ENCODE results near the gene CTNNBIP1.

Gene CTNNBIP1

DNA sequence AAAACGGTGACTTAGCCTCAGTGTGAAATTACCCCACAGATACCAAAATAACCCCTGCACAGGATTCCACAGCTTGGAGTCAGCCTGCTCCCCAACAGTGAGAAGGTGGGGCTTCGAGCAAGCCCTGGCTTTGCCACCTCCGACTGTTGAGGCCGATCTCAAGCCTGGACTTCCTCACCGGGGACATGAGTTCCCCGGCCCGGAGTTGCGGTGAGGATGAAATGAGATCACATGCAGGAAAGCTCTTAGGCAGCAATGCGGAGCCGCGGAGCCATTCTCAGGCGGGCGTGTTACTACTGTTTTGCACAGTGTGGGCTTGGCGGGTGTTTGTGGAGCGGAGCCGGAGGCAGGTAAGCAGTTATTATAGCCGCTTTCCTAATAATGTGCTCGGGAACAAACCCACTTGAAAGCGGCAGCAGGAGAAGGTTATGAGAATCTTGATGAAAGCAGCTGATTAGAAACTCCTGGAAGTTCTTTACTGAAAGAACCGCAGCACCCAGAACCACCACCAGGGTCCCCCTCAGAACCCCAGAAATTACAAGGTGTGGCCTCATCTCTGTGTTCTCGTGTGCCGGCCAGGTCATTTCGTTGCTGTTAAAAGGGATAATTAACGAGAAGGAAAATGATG, 82.4 kb downstream of the CTNNBIP1 start:
- Histone ChIP-seq H3K4me3 (no peak overlapping the region), H3K9me3 (no peaks in the 10 kb centered on the region), H3K4me2 (no peak overlapping the region), H3K4me1 (peaks cover 17% of the 10 kb centered on the region), H3K9ac (no peak overlapping the region), H3K27ac (no peak overlapping the region), H3K36me3 (no peaks in the 10 kb centered on the region), H3K27me3 (no peaks in the 10 kb centered on the region), H4K20me1 (peaks cover 5% of the 10 kb centered on the region)
- no peak for TF ChIP-seq Cebpa-rat (IDR thresholded peaks at IDR 0.05)

DNA sequence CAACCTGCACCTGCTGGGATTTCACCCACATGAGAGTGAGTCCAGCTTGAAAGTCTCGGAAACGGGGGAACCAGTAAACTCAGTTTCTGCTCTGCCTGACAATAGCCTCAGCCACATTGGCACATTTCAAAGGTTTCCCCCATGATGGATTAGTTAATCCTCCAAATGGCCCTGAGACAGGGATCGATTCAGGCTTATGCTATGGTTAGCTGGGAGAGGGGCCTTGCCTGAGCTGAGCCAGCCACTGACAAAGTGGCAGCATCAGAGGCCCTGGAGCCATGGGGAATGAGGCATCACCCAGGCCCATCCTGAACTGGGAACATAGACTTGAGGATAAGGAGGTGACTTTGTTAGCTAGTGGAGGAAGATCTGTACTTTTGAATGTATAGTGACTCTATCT, 83.5 kb downstream of the CTNNBIP1 start:
- Histone ChIP-seq H3K4me2 (no peak overlapping the region), H3K4me3 (no peak overlapping the region)

DNA sequence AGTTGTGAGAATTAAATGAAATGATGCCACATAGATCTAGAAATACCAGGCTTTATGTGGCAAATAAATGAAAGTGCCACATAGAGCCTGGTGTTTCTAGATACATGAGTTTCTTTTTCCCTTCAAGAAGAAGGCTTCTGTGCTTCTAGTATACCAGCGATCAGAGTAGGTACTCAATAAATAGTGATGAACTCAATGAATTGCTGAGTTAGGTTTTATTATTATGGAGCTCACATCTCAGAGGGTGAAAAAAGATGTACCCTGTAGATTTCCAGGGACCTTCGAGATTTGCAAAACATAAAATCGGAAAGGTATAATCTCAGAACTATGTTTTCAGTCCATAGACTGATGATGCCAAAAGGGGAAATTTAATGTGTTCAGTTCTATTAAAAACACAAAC, 84.0 kb downstream of the CTNNBIP1 start:
- peaks cover 31% of the 10 kb centered on the region for H3K4me1 ChIP-seq
- H3K4me2 ChIP-seq, result no peak overlapping the region
- no peaks in the 10 kb centered on the region for H3K9me3 ChIP-seq
- no peaks in the 10 kb centered on the region for H3K27me3 ChIP-seq
- no peak overlapping the region for H3K27ac ChIP-seq
- H3K36me3 ChIP-seq, result no peaks in the 10 kb centered on the region
- H3K9ac ChIP-seq, result no peak overlapping the region
- peaks cover 21% of the 10 kb centered on the region for H4K20me1 ChIP-seq
- TF ChIP-seq Cebpa-rat (IDR thresholded peaks at IDR 0.05), result no peak
- H3K4me3 ChIP-seq, result no peak overlapping the region

More for the DNA sequence above, 83.5 kb downstream of the CTNNBIP1 start:
- TF ChIP-seq Cebpa-rat (IDR thresholded peaks at IDR 0.05), result no peak
- no peak overlapping the region for H3K27ac ChIP-seq
- no peaks in the 10 kb centered on the region for H3K9me3 ChIP-seq
- peaks cover 16% of the 10 kb centered on the region for H4K20me1 ChIP-seq
- H3K36me3 ChIP-seq, result no peaks in the 10 kb centered on the region
- H3K4me1 ChIP-seq, result peaks cover 26% of the 10 kb centered on the region
- no peak overlapping the region for H3K9ac ChIP-seq
- no peaks in the 10 kb centered on the region for H3K27me3 ChIP-seq

DNA sequence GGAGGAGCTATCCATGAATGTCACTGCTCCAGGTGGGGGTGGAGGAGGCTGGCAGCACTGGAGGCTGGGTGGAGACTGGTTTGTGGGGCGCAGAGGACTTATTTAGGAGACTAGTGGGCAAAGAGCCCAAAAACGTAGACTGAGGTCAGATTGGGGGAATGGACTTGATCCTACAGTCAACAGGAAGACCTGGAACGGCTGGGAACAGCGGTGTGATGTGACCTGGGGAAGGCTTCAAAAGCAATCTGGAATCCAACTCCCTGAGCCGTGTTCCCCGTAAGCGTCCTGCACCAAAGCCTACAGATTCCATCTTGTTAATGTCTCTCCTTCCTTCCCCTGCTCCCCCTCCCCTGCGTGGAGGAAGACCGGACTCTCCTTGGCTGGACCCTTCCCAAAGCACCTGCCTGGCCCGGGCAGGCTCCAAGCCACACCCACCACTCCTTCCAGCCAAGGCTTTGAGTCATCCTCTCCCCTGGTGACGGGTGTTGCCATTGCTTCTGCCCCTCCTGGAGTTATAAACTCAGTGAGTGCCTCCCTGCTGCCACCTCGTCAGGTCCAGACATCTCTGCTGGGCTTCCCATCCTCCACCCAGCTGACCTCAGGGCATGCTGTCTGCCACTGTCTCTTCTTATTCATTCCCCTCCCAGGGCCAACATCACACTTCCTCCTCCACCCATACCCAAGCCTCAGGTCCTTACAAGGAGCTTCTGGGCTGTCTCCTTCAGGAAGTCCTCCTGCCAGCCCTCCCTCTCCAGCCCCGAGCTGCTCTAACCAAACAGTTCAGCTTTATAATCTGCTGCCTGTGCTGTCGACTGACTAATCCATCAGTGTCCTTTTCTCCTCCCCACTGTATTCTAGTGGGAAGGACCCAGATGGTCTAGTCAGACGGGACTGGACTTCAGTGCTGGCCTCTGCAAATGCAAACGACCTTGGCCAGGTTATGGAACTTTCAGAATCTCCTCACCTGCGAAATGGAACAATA, 84.7 kb downstream of the CTNNBIP1 start:
- peaks cover 38% of the 10 kb centered on the region for H3K4me1 ChIP-seq
- no peak overlapping the region for H3K4me3 ChIP-seq
- H3K9ac ChIP-seq, result no peak overlapping the region; the same call in 1 of the 2 replicates
- no peaks in the 10 kb centered on the region for H3K36me3 ChIP-seq
- peaks cover 28% of the 10 kb centered on the region for H4K20me1 ChIP-seq
- no peak for TF ChIP-seq Cebpa-rat (IDR thresholded peaks at IDR 0.05)
- peak overlapping the region; percentile 85 for H3K4me2 ChIP-seq
- H3K9me3 ChIP-seq, result no peaks in the 10 kb centered on the region
- no peak overlapping the region for H3K27ac ChIP-seq
- no peaks in the 10 kb centered on the region for H3K27me3 ChIP-seq

DNA sequence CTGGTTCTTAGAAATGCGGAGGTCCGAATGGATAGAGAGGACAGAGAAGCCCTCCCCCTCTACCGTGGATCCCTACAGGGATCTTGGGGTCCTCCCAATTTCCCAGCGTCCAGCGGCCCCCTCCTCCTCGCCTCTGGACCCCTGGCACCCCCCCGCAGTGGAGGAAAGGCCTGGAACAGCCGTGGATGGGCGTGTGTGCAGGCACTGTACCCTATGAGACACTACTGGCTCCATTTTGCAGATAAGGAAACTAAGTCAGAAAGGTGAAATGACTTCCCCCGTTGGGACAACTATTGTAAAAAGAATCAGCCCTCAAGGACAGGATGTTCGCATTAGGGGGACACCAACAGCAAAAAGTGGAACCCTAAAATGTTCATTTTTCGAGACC, 85.4 kb downstream of the CTNNBIP1 start:
- Histone ChIP-seq H3K4me3 (peak overlapping the region; percentile 99), H3K4me2 (peak overlapping the region; percentile 85), H3K27me3 (no peaks in the 10 kb centered on the region), H3K9ac (no peak overlapping the region), H3K36me3 (0 out of 2 replicates have a peak, but pooled peaks cover 6% of the 10 kb centered on the region), H3K27ac (no peak overlapping the region), H3K9me3 (no peaks in the 10 kb centered on the region), H4K20me1 (peaks cover 35% of the 10 kb centered on the region), H3K4me1 (peaks cover 43% of the 10 kb centered on the region)
- TF ChIP-seq Cebpa-rat (IDR thresholded peaks at IDR 0.05), result no peak

DNA sequence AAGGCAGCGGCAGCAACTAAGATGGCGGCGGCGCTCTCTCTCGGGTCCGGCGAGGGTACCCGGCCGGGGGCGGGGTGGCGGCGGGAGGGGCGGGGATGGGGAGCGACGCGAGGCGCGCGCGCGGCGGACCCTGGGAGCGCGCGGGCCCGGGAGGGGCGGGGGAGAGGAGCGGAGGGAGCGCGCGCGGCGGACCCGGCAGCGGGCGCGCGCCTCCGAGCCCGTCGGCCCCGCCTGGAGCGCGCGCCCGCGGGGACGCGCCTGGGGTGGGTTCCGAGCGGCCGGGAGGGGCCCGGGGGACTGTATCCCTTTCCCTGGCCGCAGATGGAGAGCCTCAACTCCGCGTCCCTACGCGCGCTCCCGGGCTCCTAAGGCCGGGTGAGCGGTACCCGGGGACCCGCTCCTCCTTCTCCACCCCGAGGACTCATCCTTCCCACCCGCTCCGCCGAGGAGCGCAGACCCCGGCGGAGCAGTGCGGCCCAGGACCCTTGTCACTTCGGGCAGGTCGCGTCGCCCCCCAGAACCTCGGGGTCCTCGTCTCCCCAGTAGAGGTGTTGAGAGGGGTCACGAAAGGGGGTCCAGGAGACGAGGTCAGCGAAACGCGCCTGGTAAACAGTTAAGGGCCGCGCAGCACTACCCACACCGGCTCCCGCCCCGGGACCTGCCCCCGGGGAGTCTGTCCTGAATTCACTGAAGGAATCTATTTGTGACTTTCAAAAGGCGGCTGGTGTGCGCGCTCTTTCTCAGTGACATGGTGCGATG, 85.9 kb downstream of the CTNNBIP1 start, which contains the start of gene CLSTN1:
TSS of gene CLSTN1 (minus strand) at position 23 of the 759 bp plus-strand sequence. CDS start 232 bp downstream, outside the sequence.
- Histone ChIP-seq H3K4me2 (peak within 1 kb of the TSS; percentile 91), H3K9me3 (no peaks in the 10 kb centered on the region), H3K36me3 (0 out of 2 replicates have a peak, but pooled peaks cover 6% of the 10 kb centered on the region), H3K4me1 (peaks cover 43% of the 10 kb centered on the region), H4K20me1 (peaks cover 40% of the 10 kb centered on the region), H3K27me3 (no peaks in the 10 kb centered on the region), H3K27ac (peak within 1 kb of the TSS; percentile 93), H3K9ac (peak within 1 kb of the TSS; percentile 93), H3K4me3 (peak within 1 kb of the TSS; percentile 99)
- no peak for TF ChIP-seq Cebpa-rat (IDR thresholded peaks at IDR 0.05)

DNA sequence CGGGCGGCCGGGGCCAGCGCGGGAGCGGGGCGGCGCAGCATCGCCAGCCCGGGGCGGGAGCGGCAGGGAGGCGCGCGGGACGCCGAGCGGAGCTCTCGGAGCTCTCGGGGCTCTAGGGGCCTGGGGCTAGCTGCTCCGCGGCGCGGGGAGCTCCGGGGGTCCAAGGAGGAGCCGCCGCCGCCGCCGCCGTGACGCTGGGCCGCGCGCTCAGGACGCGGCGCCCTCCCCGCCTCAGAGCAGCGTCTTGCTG, 86.5 kb downstream of the CTNNBIP1 start:
- TF ChIP-seq Cebpa-rat (IDR thresholded peaks at IDR 0.05), result no peak
- Histone ChIP-seq H3K4me2 (peak overlapping the region; percentile 91), H3K27me3 (no peaks in the 10 kb centered on the region), H3K4me1 (peaks cover 43% of the 10 kb centered on the region), H3K9me3 (no peaks in the 10 kb centered on the region), H3K36me3 (0 out of 2 replicates have a peak, but pooled peaks cover 6% of the 10 kb centered on the region), H3K4me3 (peak overlapping the region; percentile 99), H3K9ac (peak overlapping the region; percentile 93), H3K27ac (peak overlapping the region; percentile 93), H4K20me1 (peaks cover 40% of the 10 kb centered on the region)

DNA sequence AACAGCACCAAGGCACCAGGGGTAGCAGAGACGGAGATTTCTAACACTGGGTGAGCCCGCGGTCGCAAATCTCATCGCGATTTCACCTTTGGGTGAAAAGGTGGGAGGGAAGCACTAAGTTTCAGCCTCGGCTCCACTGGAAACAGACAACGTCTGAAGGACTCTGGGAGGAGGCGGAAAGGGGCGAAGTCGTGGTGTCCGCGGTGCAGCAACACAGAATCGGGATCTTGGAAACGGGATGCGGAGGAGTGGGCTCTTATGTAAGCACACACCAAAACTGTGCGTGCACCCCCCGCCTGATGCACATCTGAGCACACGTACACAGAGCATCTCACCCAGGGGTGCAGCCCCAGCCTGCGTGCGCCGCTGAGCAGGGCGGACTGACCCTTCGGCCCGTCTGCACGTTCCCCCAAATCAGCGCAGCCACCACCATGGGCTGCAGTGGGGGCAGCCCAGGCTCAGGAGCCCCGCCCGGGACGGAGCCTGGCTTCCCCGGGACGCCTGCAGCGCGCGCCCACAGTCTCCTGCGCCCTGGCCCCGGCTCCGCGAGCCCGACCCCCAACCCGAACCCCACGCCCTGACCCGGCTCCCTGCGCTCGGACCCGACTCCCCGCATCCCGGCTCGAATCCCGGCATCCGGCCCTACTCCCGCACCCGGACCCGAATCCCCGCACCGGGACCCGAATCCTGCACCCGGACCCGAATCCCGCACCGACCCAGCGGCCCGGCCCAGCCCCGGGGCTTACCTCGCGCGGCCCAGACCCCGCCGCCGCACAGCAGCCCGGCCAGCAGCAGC, 87.0 kb downstream of the CTNNBIP1 start:
- Histone ChIP-seq H3K4me3 (peak overlapping the region; percentile 99), H4K20me1 (peaks cover 40% of the 10 kb centered on the region), H3K4me1 (peaks cover 43% of the 10 kb centered on the region), H3K9me3 (peaks cover 4% of the 10 kb centered on the region), H3K9ac (peak overlapping the region; percentile 93), H3K27me3 (no peaks in the 10 kb centered on the region), H3K36me3 (peaks cover 9% of the 10 kb centered on the region), H3K27ac (peak overlapping the region; percentile 93), H3K4me2 (peak overlapping the region; percentile 91)
- TF ChIP-seq Cebpa-rat (IDR thresholded peaks at IDR 0.05), result no peak

DNA sequence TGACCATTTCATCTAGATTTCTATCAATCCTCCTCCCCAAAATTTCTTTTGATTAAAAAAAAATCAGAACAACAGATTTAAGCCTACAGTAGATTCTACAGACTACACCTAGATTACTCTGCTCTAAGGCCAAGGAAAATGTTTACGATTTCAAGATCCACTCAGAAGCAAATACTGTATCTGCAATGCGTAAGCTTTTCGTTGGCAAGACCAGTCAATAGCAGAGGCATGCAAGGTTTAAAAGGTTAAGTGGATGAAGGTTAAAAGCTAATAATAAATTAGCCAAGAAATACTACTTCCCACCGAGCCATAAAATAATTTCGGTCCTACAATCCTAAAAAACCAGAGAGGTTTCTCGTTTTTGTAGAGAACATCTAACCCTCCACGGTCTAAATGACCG, 87.6 kb downstream of the CTNNBIP1 start:
- Histone ChIP-seq H3K27ac (peak overlapping the region; percentile 93; the same call in 1 of the 2 replicates), H3K27me3 (no peaks in the 10 kb centered on the region), H3K4me3 (peak overlapping the region; percentile 99), H3K4me2 (peak overlapping the region; percentile 91), H3K36me3 (peaks cover 15% of the 10 kb centered on the region), H3K9ac (peak overlapping the region; percentile 93), H3K9me3 (peaks cover 10% of the 10 kb centered on the region), H4K20me1 (peaks cover 40% of the 10 kb centered on the region), H3K4me1 (peaks cover 43% of the 10 kb centered on the region)
- no peak for TF ChIP-seq Cebpa-rat (IDR thresholded peaks at IDR 0.05)

Measured in BLaER1 (cell line).